ENCODE data around the gene CD247.
A peak's percentile ranks its signal among the peaks of the same experiment; 100 is the strongest.

The CD247 gene

GRCh38 chr1:167515461-167515860 lies 2.9 kb downstream of the CD247 start:
- peak overlapping the region; percentile 84 for H3K4me2 ChIP-seq (ENCODE audit: insufficient read depth, low read length)
- no peaks in the 10 kb centered on the region for H3K9me3 ChIP-seq (ENCODE audit: insufficient read depth, low read length, severe bottlenecking)
- H3K79me2 ChIP-seq (ENCODE audit: insufficient read depth, low read length) = peaks cover 82% of the 10 kb centered on the region
- H3K36me3 ChIP-seq (ENCODE audit: insufficient read depth, low read length) = peaks cover 45% of the 10 kb centered on the region
- no peak for ATAC-seq (ENCODE audit: insufficient read depth, low read depth)
- peak overlapping the region; percentile 77 for H3K9ac ChIP-seq (ENCODE audit: low read depth, low read length)
- no peaks in the 10 kb centered on the region for H3K27me3 ChIP-seq (ENCODE audit: insufficient read depth, low read length, poor library complexity)
- peak overlapping the region; percentile 95 for H3K27ac ChIP-seq (ENCODE audit: low read length)
- no peak for TF ChIP-seq CTCF (IDR thresholded peaks at IDR 0.05; ENCODE audit: borderline replicate concordance, extremely low read depth, low read length, poor library complexity, severe bottlenecking)
- TF ChIP-seq EZH2 (IDR thresholded peaks at IDR 0.05; ENCODE audit: borderline replicate concordance, low read depth, low read length, severe bottlenecking) = no peak
- peaks cover 84% of the 10 kb centered on the region for H3K4me1 ChIP-seq (ENCODE audit: insufficient read depth, low read length)
- H4K20me1 ChIP-seq (ENCODE audit: insufficient read depth, low read length) = peaks cover 29% of the 10 kb centered on the region
- no peak for DNase-seq
- H3K4me3 ChIP-seq (ENCODE audit: low read depth in 1 of 2, low read length in 2 of 2) = peak overlapping the region; percentile 79 to 83; a peak in 3 of 4 replicates
- H2AFZ ChIP-seq (ENCODE audit: low read depth, low read length) = no peak overlapping the region

GRCh38 chr1:167514288-167514687 lies 4.0 kb downstream of the CD247 start:
- no peak overlapping the region for H3K9ac ChIP-seq (ENCODE audit: low read depth, low read length)
- H3K36me3 ChIP-seq (ENCODE audit: insufficient read depth, low read length) = peaks cover 57% of the 10 kb centered on the region
- no peak overlapping the region for H2AFZ ChIP-seq (ENCODE audit: low read depth, low read length)
- H3K27ac ChIP-seq (ENCODE audit: low read length) = no peak overlapping the region
- no peaks in the 10 kb centered on the region for H3K27me3 ChIP-seq (ENCODE audit: insufficient read depth, low read length, poor library complexity)
- H4K20me1 ChIP-seq (ENCODE audit: insufficient read depth, low read length) = peaks cover 37% of the 10 kb centered on the region
- no peak for DNase-seq
- ATAC-seq (ENCODE audit: insufficient read depth, low read depth) = no peak
- peak overlapping the region; percentile 84; the same call in 1 of the 2 replicates for H3K4me2 ChIP-seq (ENCODE audit: insufficient read depth, low read length)
- no peaks in the 10 kb centered on the region for H3K9me3 ChIP-seq (ENCODE audit: insufficient read depth, low read length, severe bottlenecking)
- H3K4me3 ChIP-seq (ENCODE audit: low read depth in 1 of 2, low read length in 2 of 2) = no peak overlapping the region; a peak in 1 of 4 replicates
- peaks cover 83% of the 10 kb centered on the region for H3K4me1 ChIP-seq (ENCODE audit: insufficient read depth, low read length)
- no peak for TF ChIP-seq EZH2 (IDR thresholded peaks at IDR 0.05; ENCODE audit: borderline replicate concordance, low read depth, low read length, severe bottlenecking)
- TF ChIP-seq CTCF (IDR thresholded peaks at IDR 0.05; ENCODE audit: borderline replicate concordance, extremely low read depth, low read length, poor library complexity, severe bottlenecking) = no peak
- H3K79me2 ChIP-seq (ENCODE audit: insufficient read depth, low read length) = peaks cover 94% of the 10 kb centered on the region

GRCh38 chr1:167512046-167512654 lies 6.2 kb downstream of the CD247 start:
- Histone ChIP-seq H3K27me3 (ENCODE audit: insufficient read depth, low read length, poor library complexity) (no peaks in the 10 kb centered on the region), H3K27ac (ENCODE audit: low read length) (peak overlapping the region; percentile 49), H3K9me3 (ENCODE audit: insufficient read depth, low read length, severe bottlenecking) (no peaks in the 10 kb centered on the region), H3K4me1 (ENCODE audit: insufficient read depth, low read length) (peaks cover 68% of the 10 kb centered on the region), H3K9ac (ENCODE audit: low read depth, low read length) (no peak overlapping the region), H3K4me2 (ENCODE audit: insufficient read depth, low read length) (peak overlapping the region; percentile 35; the same call in 1 of the 2 replicates), H4K20me1 (ENCODE audit: insufficient read depth, low read length) (peaks cover 37% of the 10 kb centered on the region), H2AFZ (ENCODE audit: low read depth, low read length) (no peak overlapping the region), H3K79me2 (ENCODE audit: insufficient read depth, low read length) (peaks cover 100% of the 10 kb centered on the region), H3K36me3 (ENCODE audit: insufficient read depth, low read length) (peaks cover 77% of the 10 kb centered on the region), H3K4me3 (ENCODE audit: low read depth in 1 of 2, low read length in 2 of 2) (0 out of 4 replicates have a peak overlapping the region, but pooled peaks of 1 of the 2 experiments have one; percentile 12)
- TF ChIP-seq CTCF (IDR thresholded peaks at IDR 0.05; ENCODE audit: borderline replicate concordance, extremely low read depth, low read length, poor library complexity, severe bottlenecking) = no peak
- TF ChIP-seq EZH2 (IDR thresholded peaks at IDR 0.05; ENCODE audit: borderline replicate concordance, low read depth, low read length, severe bottlenecking) = no peak
- no peak for DNase-seq
- no peak for ATAC-seq (ENCODE audit: insufficient read depth, low read depth)
